Smooth muscle cell (in vitro differentiated cells): ENCODE data around the gene THRSP. TPM values are rescaled to one million over a fixed set of nuclear protein-coding genes. Genes with fewer than 3 reads are reported as not detected.

Experiments
- DNase-seq: peaks from one replicate; lab custom pipeline; 2025; ENCODE audit not compliant: unreplicated experiment; lab: John Stamatoyannopoulos, UW
- H2AFZ ChIP-seq: fragments of 200-600 bp; sonication (generic); 2 replicates; pipeline ENCODE4 v1.6.0; 2016; ENCODE audit warnings: antibody characterized with exemption, low read depth, mild to moderate bottlenecking
- H3F3A ChIP-seq: fragments of 200-600 bp; sonication (generic); 2 replicates; pipeline ENCODE4 v1.6.0; 2017; ENCODE audit warnings: antibody characterized with exemption, low read depth
- H3K27ac ChIP-seq: fragments of 200-600 bp; sonication (generic); 2 replicates; pipeline ENCODE4 v1.5.1; 2016; ENCODE audit warnings: low read depth, mild to moderate bottlenecking
- H3K27me3 ChIP-seq: fragments of 200-600 bp; sonication (generic); 2 replicates; pipeline ENCODE4 v1.6.1; 2016; ENCODE audit warnings: low read depth, mild to moderate bottlenecking
- H3K36me3 ChIP-seq: fragments of 200-600 bp; sonication (generic); 2 replicates; pipeline ENCODE4 v1.5.1; 2016; ENCODE audit warnings: low read depth
- H3K4me1 ChIP-seq: fragments of 200-600 bp; sonication (generic); 2 replicates; pipeline ENCODE4 v1.5.1; 2016; ENCODE audit warnings: low read depth
- H3K4me2 ChIP-seq: fragments of 200-600 bp; sonication (generic); 2 replicates; pipeline ENCODE4 v1.6.0; 2016; ENCODE audit warnings: mild to moderate bottlenecking
- H3K4me3 ChIP-seq: fragments of 200-600 bp; sonication (generic); 2 replicates; pipeline ENCODE4 v1.5.1; 2016; ENCODE audit warnings: mild to moderate bottlenecking
- H3K79me2 ChIP-seq: fragments of 200-600 bp; sonication (generic); 2 replicates; pipeline ENCODE4 v1.6.0; 2016; ENCODE audit warnings: low read depth, mild to moderate bottlenecking
- H3K9ac ChIP-seq: fragments of 200-600 bp; sonication (generic); 2 replicates; pipeline ENCODE4 v1.6.0; 2016; ENCODE audit warnings: low read depth
- H3K9me3 ChIP-seq: fragments of 200-600 bp; sonication (generic); replicated peaks from 2 replicates; pipeline ENCODE4 v1.5.1; 2016; ENCODE audit warnings: low read depth
- H4K20me1 ChIP-seq: fragments of 200-600 bp; sonication (generic); 2 replicates; pipeline ENCODE4 v1.6.0; 2016; ENCODE audit warnings: low read depth
- WGBS: methylation state at CpG from one replicate; pipeline ENCODE4 v1.1.7; 2016; ENCODE audit warnings: low lambda C conversion rate; 5-methylcytosine and 5-hydroxymethylcytosine counted together
- polyA plus RNA-seq: library from polyadenylated mRNA; unstranded; fragments of >200 nt; fragmentation: Nextera tagmentation; extraction: Ambion mirVana; gene quantifications from 2 replicates; pipeline ENCODE4 v1.2.1, GENCODE V29; 2016
- total RNA-seq: library from RNA; depleted of rRNA; stranded (reverse); fragments of >200 nt; gene quantifications from 2 replicates; pipeline ENCODE4 v1.2.3, GENCODE V29; 2014
- TF ChIP-seq, protein P1 (sequence below): fragments of 200-600 bp; sonication (generic); IDR thresholded peaks from 2 replicates; pipeline ENCODE4 v1.5.1; 2017; ENCODE audit warnings: borderline replicate concordance, mild to moderate bottlenecking, antibody characterized with exemption; ENCODE audit not compliant: insufficient read depth, poor library complexity, severe bottlenecking

THRSP gene
- total and polyA plus RNA-seq, 2 experiments from 2014 or later = not detected

DNA sequence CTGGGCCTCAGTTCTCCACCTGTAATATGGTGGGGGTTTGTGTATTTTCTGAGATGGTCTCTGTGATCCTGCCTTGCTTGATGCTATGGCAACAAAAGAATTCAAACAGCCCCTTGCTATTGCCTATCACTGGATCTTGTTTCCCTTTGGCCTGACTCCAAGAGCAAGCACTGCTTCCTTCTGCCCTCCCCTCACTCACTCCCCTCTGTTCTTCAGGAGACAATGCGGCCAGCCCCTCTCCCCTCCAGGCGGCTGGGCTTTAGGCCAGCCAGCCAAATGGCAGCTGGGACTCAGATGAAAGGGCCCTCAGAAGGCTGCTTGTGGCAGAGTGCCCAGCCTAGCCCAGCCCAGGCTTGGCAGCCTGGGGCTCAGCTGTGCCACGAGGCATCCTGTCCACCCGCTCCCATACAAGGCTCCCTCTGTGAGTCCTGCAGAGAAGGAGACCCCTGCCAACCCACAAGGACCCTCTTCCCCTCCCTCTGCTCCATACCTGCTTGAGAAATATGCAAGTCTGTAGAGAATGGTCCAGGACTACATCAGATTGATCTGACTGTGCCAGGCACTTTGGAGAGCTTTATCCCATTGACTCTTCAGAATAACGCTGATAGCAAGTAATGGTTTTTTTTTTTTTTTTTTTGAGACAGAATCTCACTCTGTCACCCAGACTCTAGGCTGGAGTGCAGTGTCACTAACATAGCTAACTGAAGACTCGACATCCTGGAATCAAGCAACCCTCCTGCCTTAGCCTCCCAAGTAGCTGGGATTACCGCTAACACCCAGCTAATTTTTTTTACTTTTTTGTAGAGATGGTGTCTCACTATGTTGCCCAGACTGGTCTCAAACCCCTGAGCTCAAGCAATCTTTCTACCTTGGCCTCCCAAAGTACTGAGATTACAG is 33.0 kb upstream of the THRSP start:
- TF ChIP-seq, protein P1, sequence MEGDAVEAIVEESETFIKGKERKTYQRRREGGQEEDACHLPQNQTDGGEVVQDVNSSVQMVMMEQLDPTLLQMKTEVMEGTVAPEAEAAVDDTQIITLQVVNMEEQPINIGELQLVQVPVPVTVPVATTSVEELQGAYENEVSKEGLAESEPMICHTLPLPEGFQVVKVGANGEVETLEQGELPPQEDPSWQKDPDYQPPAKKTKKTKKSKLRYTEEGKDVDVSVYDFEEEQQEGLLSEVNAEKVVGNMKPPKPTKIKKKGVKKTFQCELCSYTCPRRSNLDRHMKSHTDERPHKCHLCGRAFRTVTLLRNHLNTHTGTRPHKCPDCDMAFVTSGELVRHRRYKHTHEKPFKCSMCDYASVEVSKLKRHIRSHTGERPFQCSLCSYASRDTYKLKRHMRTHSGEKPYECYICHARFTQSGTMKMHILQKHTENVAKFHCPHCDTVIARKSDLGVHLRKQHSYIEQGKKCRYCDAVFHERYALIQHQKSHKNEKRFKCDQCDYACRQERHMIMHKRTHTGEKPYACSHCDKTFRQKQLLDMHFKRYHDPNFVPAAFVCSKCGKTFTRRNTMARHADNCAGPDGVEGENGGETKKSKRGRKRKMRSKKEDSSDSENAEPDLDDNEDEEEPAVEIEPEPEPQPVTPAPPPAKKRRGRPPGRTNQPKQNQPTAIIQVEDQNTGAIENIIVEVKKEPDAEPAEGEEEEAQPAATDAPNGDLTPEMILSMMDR = no peak
- Histone ChIP-seq H3K4me3 (no peak overlapping the region), H3K27ac (no peak overlapping the region), H3K4me1 (no peaks in the 10 kb centered on the region), H3K79me2 (no peaks in the 10 kb centered on the region), H3K9ac (no peak overlapping the region), H4K20me1 (no peaks in the 10 kb centered on the region), H3F3A (no peaks in the 10 kb centered on the region), H2AFZ (no peak overlapping the region), H3K4me2 (no peak overlapping the region), H3K36me3 (no peaks in the 10 kb centered on the region), H3K9me3 (no peaks in the 10 kb centered on the region), H3K27me3 (no peaks in the 10 kb centered on the region)
- no peak for DNase-seq
- 87% methylated on average over 7 of the region's 7 CpGs for WGBS

DNA sequence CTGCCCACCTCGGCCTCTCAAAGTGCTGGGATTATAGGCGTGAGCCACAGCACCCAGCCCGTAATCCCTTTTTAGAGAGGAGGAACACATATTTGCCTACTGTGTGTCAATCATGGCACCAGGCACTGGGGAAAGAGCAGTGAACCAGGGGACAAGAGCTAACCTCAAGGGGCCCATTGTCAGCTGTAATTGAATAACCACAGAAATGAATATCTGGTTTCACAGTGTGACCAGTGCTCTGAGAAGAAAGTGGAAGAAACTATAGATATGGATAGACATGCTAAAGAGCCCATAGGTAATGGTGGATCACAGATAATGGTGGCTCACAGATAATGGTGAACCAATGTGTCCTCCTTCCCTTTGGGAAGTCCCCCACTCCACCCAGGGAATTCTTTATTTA is 32.0 kb upstream of the THRSP start:
- no peaks in the 10 kb centered on the region for H3K79me2 ChIP-seq
- H3K9me3 ChIP-seq = no peaks in the 10 kb centered on the region
- H3K27ac ChIP-seq = no peak overlapping the region
- no peaks in the 10 kb centered on the region for H3K4me1 ChIP-seq
- H2AFZ ChIP-seq = no peak overlapping the region
- H3K36me3 ChIP-seq = no peaks in the 10 kb centered on the region
- H4K20me1 ChIP-seq = no peaks in the 10 kb centered on the region
- no peak overlapping the region for H3K9ac ChIP-seq
- TF ChIP-seq, protein P1 = no peak
- no peaks in the 10 kb centered on the region for H3F3A ChIP-seq
- 97% methylated on average over 3 of the region's 3 CpGs for WGBS
- H3K4me2 ChIP-seq = no peak overlapping the region
- no peak for DNase-seq
- no peak overlapping the region for H3K4me3 ChIP-seq
- no peaks in the 10 kb centered on the region for H3K27me3 ChIP-seq

DNA sequence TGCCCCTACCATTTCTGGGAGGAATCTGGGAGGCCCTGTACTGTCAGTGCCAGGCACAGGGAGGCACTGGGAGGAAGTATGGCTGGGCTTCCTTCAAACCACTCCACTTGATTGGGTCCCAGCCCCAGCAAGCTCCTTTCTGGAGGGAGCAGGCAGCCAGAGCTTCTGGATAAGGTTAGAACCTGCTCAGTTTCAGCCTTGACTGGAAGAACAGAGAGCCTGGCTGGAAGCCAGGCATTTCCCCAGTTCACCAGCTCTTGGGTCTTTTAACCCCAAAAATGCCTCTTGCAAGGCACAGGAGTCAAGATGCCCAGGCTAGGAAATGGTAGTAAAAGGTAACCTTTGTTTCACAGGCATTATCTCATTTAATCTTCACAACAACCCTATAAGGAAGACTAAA is 31.6 kb upstream of the THRSP start:
- no peak for DNase-seq
- H2AFZ ChIP-seq = no peak overlapping the region
- no peak overlapping the region for H3K9ac ChIP-seq
- H4K20me1 ChIP-seq = no peaks in the 10 kb centered on the region
- H3F3A ChIP-seq = no peaks in the 10 kb centered on the region
- H3K36me3 ChIP-seq = no peaks in the 10 kb centered on the region
- H3K4me3 ChIP-seq = no peak overlapping the region
- no peak overlapping the region for H3K4me2 ChIP-seq
- H3K27me3 ChIP-seq = no peaks in the 10 kb centered on the region
- H3K27ac ChIP-seq = no peak overlapping the region
- no peaks in the 10 kb centered on the region for H3K9me3 ChIP-seq
- no peaks in the 10 kb centered on the region for H3K4me1 ChIP-seq
- H3K79me2 ChIP-seq = no peaks in the 10 kb centered on the region
- TF ChIP-seq, protein P1 = no peak

DNA sequence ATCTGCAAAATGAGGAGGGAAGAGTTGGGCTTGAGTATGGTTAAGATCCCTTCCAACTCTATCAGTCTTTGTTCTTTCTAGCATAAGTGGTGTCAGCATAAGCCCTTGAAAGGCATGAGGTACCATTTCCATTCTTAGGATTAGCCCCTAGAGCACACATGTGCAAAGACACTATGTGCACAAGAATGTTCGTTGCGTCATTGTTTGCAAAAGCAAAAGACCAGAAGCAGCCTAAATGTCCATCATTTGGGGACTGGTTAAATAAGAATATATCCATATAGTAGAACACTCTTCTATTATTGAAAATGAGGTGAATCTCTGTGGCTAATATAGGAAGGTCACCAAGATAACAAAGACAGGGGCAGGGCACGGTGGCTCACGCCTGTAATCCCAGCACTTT is 30.6 kb upstream of the THRSP start:
- no peak overlapping the region for H3K4me3 ChIP-seq
- 70% methylated on average over 4 of the region's 4 CpGs for WGBS

More for the DNA sequence above, 30.6 kb upstream of the THRSP start:
- H3K9me3 ChIP-seq = no peaks in the 10 kb centered on the region
- H2AFZ ChIP-seq = no peak overlapping the region
- H3K27ac ChIP-seq = no peak overlapping the region
- TF ChIP-seq, protein P1 = no peak
- no peaks in the 10 kb centered on the region for H4K20me1 ChIP-seq
- H3K4me1 ChIP-seq = no peaks in the 10 kb centered on the region
- H3K4me2 ChIP-seq = no peak overlapping the region
- H3F3A ChIP-seq = no peaks in the 10 kb centered on the region
- H3K9ac ChIP-seq = no peak overlapping the region
- H3K79me2 ChIP-seq = no peaks in the 10 kb centered on the region
- no peaks in the 10 kb centered on the region for H3K27me3 ChIP-seq
- no peak for DNase-seq
- H3K36me3 ChIP-seq = no peaks in the 10 kb centered on the region
